Endometrium (tissue), 2 donors: ENCODE measurements around the gene NOTCH1.
A peak's percentile ranks its signal among the peaks of the same experiment; 100 is the strongest.
"Not testable (repeated sequence)": the region's sequence is repeated elsewhere in the genome, so short reads cannot be mapped to it uniquely, and the experiment has no call there.

Experiments
- FAIRE-seq: peaks from 2 replicates; lab custom pipeline; 2012; peaks lifted over from hg19 to GRCh38; lab: Jason Lieb, UNC
- donor health status: control.
- donor health status: control.

NOTCH1 gene

GRCh38 chr9:136564379-136564988 lies 18.6 kb upstream of the NOTCH1 start:
- no peak for FAIRE-seq

- FAIRE-seq: no peak
Measured at GRCh38 chr9:136563646-136564325, 17.9 kb upstream of the NOTCH1 start.

GRCh38 chr9:136562746-136563495 lies 17.1 kb upstream of the NOTCH1 start:
- no peak for FAIRE-seq

GRCh38 chr9:136561779-136562178 lies 15.9 kb upstream of the NOTCH1 start:
- FAIRE-seq: no peak

GRCh38 chr9:136560586-136560985 lies 14.7 kb upstream of the NOTCH1 start:
- no peak for FAIRE-seq

- FAIRE-seq: not testable (repeated sequence)
Measured at GRCh38 chr9:136559371-136559770, 13.5 kb upstream of the NOTCH1 start.

- FAIRE-seq: not testable (repeated sequence)
Measured at GRCh38 chr9:136558846-136559245, 13.0 kb upstream of the NOTCH1 start.

GRCh38 chr9:136558373-136558772 lies 12.5 kb upstream of the NOTCH1 start:
- no peak for FAIRE-seq

- FAIRE-seq: no peak
Measured at GRCh38 chr9:136557036-136557435, 11.2 kb upstream of the NOTCH1 start.

- no peak for FAIRE-seq
Measured at GRCh38 chr9:136556166-136556565, 10.3 kb upstream of the NOTCH1 start.

- FAIRE-seq: no peak
Measured at GRCh38 chr9:136554870-136555269, 9.0 kb upstream of the NOTCH1 start.

GRCh38 chr9:136553581-136553980 lies 7.7 kb upstream of the NOTCH1 start:
- no peak for FAIRE-seq

- FAIRE-seq: no peak
Measured at GRCh38 chr9:136552117-136552703, 6.4 kb upstream of the NOTCH1 start.

GRCh38 chr9:136551401-136552116 lies 5.7 kb upstream of the NOTCH1 start:
- FAIRE-seq: no peak

- no peak for FAIRE-seq
Measured at GRCh38 chr9:136550439-136551289, 4.8 kb upstream of the NOTCH1 start.

GRCh38 chr9:136549010-136549980 lies 3.4 kb upstream of the NOTCH1 start:
- FAIRE-seq: no peak

GRCh38 chr9:136547508-136548215 lies 1.8 kb upstream of the NOTCH1 start:
- FAIRE-seq: no peak

GRCh38 chr9:136546697-136547501 lies 1.1 kb upstream of the NOTCH1 start:
- FAIRE-seq: peak; percentile 51

GRCh38 chr9:136545692-136545964 lies 220 bp downstream of the NOTCH1 start:
- FAIRE-seq: no peak
